HG02642 (cell line): ENCODE results near the gene OXER1.

ENCODE experiments used
- ATAC-seq: cut with Tn5 transposase; IDR thresholded peaks from one replicate; pipeline ENCODE4 v1.9.1; 2021; ENCODE audit warnings: mild to moderate bottlenecking; ENCODE audit not compliant: unreplicated experiment, poor library complexity

The OXER1 gene

DNA sequence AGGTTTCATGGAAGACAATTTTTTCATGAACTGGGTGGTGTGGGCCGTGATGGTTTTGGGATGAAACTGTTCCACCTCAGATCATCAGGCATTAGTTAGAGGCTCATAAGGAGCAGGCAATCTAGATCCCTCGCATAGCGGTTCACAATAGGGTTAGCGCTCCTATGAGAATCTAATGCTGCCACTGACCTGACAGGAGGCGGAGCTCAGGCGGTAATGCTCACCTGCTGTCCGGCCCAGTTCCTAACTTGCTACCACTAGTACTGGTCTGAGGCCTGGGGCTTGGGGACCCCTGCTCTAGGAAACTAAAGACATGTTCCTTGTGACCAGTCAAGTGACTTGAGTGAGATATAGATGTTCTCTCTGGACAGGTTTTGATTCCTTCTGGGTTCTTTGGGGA, 49.2 kb downstream of the OXER1 start:
- ATAC-seq, result no peak

DNA sequence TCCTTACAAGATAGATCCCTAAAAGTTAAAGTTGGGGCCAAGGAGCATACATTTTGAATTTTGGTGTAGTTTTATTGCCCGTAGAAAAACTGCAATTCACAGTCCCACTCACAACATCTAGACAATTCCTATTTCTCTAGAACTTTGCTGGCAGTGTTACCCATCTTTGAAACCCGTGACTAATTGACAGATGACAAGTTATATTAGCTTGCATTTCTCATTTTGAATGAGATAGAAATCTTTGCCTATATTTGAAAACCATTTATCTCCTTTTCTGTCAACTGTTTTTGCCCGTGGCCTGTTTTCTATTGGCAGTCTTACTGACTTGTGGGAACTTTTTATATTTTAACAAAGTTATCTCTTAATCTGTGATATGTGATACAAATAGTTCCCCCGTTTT, 50.0 kb downstream of the OXER1 start:
- ATAC-seq, result no peak

DNA sequence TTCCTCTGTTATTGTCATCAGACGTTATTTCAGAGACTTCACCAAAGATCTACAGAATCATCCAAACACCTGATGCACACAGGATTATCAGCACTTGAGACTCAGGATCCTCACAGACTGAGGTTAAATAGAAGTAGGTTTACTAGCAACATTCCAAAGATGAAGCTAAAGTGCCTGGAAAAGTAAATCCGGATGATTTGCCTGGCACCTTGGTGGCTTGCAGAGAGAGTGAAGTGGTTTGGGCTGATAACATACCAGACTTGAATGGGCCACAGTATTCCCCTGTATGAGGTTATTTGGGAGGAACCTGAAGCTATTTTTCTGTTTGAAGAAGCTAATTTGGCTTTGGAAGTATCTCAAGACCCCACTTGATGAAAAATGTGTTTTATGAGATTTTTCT, 51.0 kb downstream of the OXER1 start:
- ATAC-seq, result no peak
